Islet of Langerhans (tissue), 1 donor: ENCODE data around the gene LY6G6D.

Experiments
- FAIRE-seq: peaks from one replicate; lab custom pipeline; 2011; peaks lifted over from hg19 to GRCh38; lab: Jason Lieb, UNC

LY6G6D gene

DNA sequence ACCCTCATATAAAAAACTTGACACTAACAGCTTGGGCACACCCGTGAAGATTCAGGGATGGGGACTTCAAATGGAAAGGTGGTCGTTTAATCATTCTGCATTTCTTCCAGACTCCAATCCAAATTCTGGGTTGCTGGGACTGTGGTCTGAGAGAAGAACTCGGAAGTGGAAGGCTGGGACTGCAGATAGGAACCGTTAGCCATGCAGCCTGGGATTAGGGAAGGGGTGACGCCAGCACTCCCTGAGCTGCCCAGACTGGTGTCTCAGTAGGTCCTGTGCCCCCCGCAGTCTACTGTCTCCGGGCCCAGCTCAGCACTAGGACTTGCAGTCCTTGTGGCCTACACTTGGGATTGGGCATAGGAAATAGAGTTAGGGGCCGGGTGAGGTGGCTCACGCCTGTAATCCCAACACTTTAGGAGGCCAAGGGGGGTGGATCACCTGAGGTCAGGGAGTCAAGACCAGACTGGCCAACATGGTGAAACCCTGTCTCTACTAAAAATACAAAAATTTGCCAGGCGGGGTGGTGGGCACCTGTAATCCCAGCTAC is 21.7 kb downstream of the LY6G6D start:
- no peak for FAIRE-seq

DNA sequence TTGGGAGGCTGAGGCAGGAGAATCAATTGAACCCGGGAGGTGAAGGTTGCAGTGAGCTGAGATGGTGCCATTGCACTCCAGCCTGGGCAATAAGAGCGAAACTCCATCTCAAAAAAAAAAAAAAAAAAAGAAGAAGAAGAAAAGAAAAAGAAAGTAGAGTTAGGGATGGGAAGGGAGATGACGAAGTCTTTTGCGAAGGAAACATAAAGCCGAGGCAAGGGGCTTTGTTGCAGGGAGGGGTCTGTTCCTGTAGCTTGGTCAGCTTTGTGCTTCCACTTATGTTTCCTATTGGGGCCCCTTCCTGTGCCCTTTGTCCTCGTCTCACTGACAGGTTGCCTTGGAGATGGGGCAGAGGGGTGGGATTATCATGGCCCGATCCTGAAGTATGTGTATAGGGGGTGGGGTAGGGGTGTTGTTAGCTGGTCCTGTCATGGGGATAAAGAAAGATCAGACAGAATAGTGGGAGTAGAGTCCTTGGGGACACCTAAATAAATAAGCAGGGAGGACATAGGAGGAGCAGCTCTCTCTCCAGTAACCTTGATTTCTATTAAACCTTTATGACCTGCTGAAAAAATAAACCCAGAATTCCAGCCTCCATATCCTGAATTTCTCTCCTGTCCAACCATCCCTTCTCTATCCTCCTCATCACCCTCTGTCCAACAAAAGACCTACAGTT is 22.3 kb downstream of the LY6G6D start:
- no peak for FAIRE-seq

DNA sequence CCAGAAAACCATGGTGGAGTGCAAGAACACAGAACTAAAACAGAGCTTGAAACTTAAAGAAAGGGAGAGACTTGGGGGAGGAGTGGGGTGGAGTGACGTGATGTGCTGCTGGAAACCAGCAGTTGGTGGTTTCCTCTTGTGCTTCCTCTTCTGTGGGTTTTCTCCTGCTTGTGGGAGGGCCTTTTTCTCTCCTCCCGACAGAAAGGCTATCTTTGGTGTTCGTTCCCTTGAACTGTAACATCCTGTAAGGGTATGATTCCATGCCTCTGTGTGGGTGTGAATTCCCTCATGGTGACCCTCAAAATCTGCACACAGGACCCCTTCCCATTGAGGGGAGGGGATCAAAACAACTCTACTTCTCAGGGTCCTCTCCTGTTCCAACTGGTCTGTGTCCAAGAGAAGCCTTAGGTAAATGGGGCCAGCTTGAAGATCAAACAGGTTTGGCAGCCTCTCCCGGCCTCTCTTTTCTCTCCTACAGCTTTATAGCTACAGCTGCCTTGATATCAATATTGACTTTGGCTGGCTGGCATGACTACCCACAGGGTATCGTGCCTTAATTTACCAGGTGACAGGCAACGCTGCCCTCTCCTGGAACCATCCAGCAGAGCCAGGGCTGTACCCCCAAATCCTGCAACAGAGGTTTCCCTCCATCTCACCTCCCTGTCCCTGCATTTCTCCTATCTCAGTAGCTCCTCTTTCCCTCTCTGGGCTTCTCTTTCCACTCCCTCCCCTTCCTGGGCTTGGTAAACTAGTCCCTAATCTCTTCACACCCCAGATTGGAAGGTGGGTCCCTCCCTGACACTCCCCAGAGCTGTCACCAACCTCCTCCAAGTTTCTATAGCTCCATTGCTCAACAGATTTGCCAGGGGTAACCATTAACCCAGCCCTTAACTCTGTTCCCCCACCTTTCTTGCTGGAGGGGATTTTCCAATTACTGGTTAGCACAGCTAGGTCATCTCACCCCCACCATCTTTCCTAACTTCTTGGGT is 23.1 kb downstream of the LY6G6D start:
- no peak for FAIRE-seq

- no peak for FAIRE-seq
Measured at GRCh38 chr6:31739639-31740396, 24.7 kb downstream of the LY6G6D start, which contains the start of gene MSH5. Gene MSH5, plus strand, starts transcription at chr6:31740005. Its CDS starts 462 bp downstream, at chr6:31740467.

- FAIRE-seq: no peak
Measured at GRCh38 chr6:31740397-31741223, 25.5 kb downstream of the LY6G6D start.

DNA sequence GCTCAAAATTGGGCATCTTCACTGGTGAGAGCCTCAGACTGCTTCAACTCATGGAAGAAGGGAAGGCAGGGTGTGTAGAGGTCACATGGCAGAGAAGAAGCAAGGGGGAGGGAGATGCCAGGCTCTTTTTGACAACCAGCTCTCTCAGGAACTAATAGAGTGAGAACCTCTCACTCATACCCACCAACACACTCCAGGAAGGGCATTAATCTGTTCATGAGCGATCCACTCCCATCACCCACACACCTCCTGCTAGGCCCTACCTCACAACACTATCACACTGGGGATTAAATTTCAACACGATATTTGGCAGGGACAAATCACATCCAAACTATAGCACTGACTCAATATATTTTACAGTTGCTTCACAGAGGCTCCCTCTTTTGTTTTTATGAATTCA is 26.7 kb downstream of the LY6G6D start:
- no peak for FAIRE-seq

GRCh38 chr6:31742894-31743293 is 27.7 kb downstream of the LY6G6D start:
- no peak for FAIRE-seq

DNA sequence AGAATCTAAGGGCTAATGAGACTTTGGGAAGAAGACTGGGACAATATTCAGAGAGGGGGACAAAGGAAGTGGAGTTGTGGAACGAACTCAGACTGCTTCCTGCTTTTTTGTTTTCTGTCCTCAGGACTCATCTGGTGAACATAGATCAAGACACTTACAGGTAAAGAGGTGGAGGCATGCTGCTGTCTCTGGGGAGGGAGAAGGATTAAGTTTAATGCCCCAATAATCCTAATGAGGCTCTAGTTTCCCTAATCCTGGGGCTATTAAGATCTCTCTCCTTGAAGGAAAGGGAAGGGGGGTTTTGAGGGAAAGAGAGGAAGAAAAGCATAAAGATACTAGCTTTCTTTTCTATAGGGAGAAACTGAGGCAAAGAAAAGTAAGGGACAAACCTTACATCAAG is 29.3 kb downstream of the LY6G6D start:
- no peak for FAIRE-seq

DNA sequence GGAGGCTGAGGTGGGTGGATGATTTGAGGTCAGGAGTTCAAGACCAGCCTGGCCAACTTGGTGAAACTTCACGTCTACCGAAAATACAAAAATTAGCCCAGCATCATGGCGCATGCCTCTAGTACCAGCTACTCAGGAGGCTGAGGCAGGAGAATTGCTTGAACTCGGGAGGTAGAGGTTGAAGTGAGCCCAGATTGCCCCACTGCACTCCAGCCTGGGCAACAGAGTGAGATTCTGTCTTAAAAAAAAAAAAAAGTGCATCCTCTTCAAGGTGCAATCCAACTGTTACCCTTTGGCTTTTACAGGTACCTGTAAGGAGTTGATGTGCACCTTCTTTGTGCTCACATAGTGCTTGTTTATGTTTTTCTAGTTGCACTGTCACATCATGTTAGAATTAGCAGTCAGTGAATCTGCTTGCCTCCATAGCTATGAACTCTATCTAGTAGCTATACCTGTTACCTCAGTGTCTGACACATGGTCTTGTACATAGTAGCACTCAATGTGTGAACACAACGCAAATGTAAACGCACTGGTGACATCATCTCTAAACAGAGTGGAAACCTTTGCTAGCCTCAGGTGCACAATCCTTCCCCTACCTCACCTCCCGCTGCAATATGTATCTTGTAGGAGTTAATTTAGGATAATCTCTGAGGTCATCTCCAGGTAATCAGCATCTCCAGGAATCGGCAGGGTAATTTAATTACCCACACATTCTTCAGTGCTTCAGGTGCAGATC is 34.3 kb downstream of the LY6G6D start:
- no peak for FAIRE-seq

- FAIRE-seq: no peak
Measured at GRCh38 chr6:31750411-31751022, 35.4 kb downstream of the LY6G6D start.

GRCh38 chr6:31752739-31753319 is 37.7 kb downstream of the LY6G6D start:
- no peak for FAIRE-seq

DNA sequence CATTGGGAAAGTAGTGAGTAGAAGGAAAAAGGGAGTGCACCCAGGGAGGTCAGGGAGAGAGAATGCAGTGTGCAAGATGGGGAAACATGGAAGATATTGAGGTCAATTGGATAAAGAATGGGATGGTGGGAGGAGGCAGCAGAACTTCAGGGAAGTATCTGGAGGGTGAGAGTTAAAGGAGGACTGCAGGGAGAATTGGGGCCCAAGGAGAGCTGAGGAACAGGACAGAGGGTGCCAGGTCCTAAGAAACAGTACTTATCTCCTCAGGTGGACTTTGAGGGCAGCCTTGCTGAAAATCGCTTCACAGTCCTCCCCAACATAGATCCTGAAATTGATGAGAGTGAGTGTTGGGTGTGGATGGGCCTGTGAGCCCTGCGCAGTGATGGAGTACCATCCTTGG is 43.1 kb downstream of the LY6G6D start:
- FAIRE-seq: no peak

GRCh38 chr6:31760790-31761189 is 45.6 kb downstream of the LY6G6D start:
- no peak for FAIRE-seq

DNA sequence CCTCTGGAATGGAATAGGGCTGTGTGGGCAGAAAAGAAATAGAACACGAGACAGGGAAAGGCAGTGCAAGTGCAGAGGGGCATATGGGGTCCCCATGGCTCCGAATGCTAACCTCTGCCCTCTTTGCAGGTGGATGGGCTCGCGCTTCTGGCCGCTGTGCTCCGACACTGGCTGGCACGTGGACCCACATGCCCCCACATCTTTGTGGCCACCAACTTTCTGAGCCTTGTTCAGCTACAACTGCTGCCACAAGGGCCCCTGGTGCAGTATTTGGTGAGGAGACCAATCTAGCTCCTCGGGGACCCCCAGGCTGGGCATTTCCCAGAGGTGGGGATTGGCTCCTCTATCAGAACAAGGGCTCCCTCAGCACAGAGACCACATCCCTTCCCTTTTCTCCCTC is 46.2 kb downstream of the LY6G6D start:
- FAIRE-seq: no peak

GRCh38 chr6:31762356-31762755 is 47.2 kb downstream of the LY6G6D start, which contains the start of gene SAPCD1:
Gene SAPCD1, plus strand, starts transcription at chr6:31762656. Its CDS starts 399 bp downstream, at chr6:31763055.
- FAIRE-seq: no peak

DNA sequence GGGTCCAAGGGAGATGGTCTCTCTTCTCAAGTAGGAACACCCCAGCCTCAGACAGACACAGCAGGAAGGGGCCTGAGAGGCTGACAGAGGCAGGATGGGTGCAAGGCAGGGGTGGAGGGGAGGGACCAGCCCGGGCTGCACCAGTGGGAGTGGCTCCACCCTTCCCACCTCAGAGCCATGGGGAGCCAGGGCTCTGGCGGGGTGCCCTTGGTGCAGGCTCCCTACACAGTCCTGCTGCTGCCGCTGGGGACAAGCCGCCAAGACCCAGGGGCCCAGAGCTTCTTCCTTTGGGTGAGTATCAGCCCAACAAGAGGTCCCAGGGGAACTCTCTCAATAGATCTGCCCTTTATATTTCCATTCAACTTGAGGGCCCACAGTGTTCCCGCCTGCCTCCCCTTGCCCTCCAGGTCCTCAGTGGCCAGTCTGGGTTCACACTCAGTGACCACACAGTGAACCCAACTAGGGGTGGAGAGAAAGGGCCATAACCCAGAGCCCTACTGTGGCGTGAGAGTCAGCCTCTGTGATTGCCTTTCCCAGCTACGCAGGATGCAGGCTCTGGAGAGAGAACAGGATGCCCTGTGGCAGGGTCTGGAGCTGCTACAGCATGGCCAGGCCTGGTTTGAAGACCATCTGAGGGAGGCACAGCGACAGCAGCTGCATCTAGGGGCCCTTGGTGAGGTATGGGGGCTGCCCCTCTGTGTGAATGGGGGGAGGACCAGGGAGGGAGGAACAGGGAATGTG is 47.9 kb downstream of the LY6G6D start:
- no peak for FAIRE-seq

DNA sequence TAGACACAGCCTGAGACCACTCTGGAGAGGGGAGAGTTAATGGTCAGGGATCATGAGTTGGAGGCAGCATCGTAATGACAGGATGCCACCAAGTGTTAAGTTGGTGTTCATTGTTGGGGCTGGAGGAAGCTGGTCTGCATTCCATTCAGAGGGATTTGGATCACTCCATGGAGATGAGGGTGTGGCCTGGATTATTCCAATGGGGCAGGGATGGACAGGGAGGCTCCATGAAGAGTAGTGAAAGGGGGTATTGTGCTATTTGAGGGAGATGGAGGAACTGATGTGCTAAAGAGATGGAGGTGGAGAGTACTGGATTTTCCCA is 48.4 kb downstream of the LY6G6D start:
- no peak for FAIRE-seq

DNA sequence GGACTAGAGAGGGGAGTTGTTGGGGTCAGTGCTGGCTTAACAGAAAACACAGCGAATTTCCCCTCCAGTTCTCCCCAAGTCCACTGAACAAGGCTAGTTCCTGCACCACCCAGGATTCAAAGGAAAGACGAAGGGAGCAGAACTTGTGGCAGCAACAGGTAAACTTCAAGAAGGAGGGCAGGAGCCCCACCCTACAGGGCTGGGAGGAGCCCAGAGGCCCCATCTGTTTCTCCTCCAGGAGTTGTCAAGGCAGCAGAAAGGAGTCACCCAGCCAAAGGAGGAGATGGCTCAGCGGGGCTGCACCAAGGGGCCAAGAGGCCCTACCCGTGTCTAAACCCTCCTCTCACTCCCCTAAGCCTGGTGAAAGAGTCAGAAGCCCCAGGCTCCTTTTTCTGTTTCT is 49.0 kb downstream of the LY6G6D start:
- no peak for FAIRE-seq

DNA sequence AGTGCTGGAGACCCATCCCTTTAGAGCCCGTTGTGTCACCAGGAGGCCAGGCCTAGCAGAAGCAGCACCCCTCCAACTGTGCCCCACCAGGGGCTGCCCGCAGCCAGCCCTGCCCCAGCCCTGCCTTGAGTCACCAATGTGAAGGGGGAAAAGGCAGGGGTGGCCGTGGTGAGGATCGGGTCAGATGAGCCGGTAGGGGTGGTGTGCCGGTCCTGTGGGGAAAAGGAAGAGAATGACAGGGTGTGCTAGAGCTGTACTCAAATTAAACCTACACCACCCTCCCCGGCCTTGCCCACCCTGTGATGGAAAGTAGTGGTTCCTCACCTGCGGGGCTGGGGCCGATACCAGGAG is 50.4 kb downstream of the LY6G6D start:
- no peak for FAIRE-seq
